Stomach (tissue), 4 donors: ENCODE measurements around the gene DHX8.

ENCODE experiments used
- EP300 ChIP-seq: sonication (generic); formaldehyde crosslinking; IDR thresholded peaks from one replicate; pipeline ENCODE4 v1.6.1; 2017; ENCODE audit warnings: antibody characterized with exemption
- POLR2A ChIP-seq, 4 donors: fragments of 450-650 bp; IDR thresholded peaks; one replicate each; pipeline ENCODE4 v1.6.1; 2016; ENCODE audit warnings: antibody characterized with exemption in 4 of 4, control low read depth in 2 of 4, mild to moderate bottlenecking in 1 of 4, moderate library complexity in 1 of 4
- POLR2AphosphoS5 ChIP-seq, 3 donors: sonication (generic); formaldehyde crosslinking; IDR thresholded peaks; one replicate each; pipeline ENCODE4 v1.6.1; 2016; ENCODE audit warnings: antibody characterized with exemption in 3 of 3
- TF ChIP-seq, protein P1 (sequence below), 7 experiments: fragments of 450-650 bp in 4 of 7; fragments of 200-600 bp in 3 of 7; sonication (generic) in 3 of 7; IDR thresholded peaks; one replicate each; pipeline ENCODE4 v1.5.1; 2016 to 2019; ENCODE audit warnings: antibody characterized with exemption in 7 of 7, control low read depth in 2 of 7, mild to moderate bottlenecking in 1 of 7

GRCh38 chr17:43437756-43438155 lies 46.0 kb upstream of the DHX8 start:
- TF ChIP-seq POLR2AphosphoS5 (IDR thresholded peaks at IDR 0.05) (no peak), EP300 (no peak), POLR2A (IDR thresholded peaks at IDR 0.05) (no peak)
- TF ChIP-seq, protein P1, sequence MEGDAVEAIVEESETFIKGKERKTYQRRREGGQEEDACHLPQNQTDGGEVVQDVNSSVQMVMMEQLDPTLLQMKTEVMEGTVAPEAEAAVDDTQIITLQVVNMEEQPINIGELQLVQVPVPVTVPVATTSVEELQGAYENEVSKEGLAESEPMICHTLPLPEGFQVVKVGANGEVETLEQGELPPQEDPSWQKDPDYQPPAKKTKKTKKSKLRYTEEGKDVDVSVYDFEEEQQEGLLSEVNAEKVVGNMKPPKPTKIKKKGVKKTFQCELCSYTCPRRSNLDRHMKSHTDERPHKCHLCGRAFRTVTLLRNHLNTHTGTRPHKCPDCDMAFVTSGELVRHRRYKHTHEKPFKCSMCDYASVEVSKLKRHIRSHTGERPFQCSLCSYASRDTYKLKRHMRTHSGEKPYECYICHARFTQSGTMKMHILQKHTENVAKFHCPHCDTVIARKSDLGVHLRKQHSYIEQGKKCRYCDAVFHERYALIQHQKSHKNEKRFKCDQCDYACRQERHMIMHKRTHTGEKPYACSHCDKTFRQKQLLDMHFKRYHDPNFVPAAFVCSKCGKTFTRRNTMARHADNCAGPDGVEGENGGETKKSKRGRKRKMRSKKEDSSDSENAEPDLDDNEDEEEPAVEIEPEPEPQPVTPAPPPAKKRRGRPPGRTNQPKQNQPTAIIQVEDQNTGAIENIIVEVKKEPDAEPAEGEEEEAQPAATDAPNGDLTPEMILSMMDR (IDR thresholded peaks at IDR 0.05), result no peak
